GM12878 (cell line): ENCODE data around the gene GPR34. TPM values are rescaled to one million over a fixed set of nuclear protein-coding genes. Genes with fewer than 3 reads are reported as not detected.

ENCODE experiments used
- ATAC-seq: fragments of 200-7000 bp; cut with Tn5 transposase; 3 replicates; pipeline ENCODE4 v1.9.1; 2020; ENCODE audit warnings: mild to moderate bottlenecking, moderate library complexity
- BruUV-seq: library from RNA; stranded (reverse); fragments of 400-500 nt; replicated peaks from 2 replicates; lab custom pipeline; 2021; lab: Mats Ljungman, UMichigan
- CTCF ChIA-PET: fragments of 300-600 bp; sonication (Branson Sonifier 250); formaldehyde crosslinking; extraction: SDS; loops from one replicate; lab custom pipeline; 2021; ENCODE audit warnings: inconsistent platforms; lab: Yijun Ruan, JAX
- POLR2A ChIA-PET: fragments of 350-600 bp; formaldehyde crosslinking; extraction: SDS; loops from one replicate; lab custom pipeline; 2021; ENCODE audit warnings: inconsistent platforms; lab: Charles Lee
- RAD21 ChIA-PET: fragments of 300-600 bp; sonication (Branson Sonifier 250); formaldehyde crosslinking; loops from one replicate; lab custom pipeline; 2023; ENCODE audit warnings: antibody characterized with exemption; ENCODE audit not compliant: unreplicated experiment; lab: Charles Lee
- SMC1A ChIA-PET: fragments of 300-600 bp; sonication (Branson Sonifier 250); formaldehyde crosslinking; loops from one replicate; lab custom pipeline; 2023; ENCODE audit not compliant: unreplicated experiment, uncharacterized antibody; lab: Charles Lee
- DNase-seq: peaks from one replicate; pipeline ENCODE4 v3.0.0-alpha.2; 2011; ENCODE audit warnings: low read depth, low spot score
- FAIRE-seq: peaks from 3 replicates; lab custom pipeline; 2011; peaks lifted over from hg19 to GRCh38; lab: Jason Lieb, UNC
- H2AFZ ChIP-seq: 2 replicates; pipeline ENCODE4 v1.6.0; 2011; ENCODE audit warnings: low read depth, low read length, control low read depth; ENCODE audit not compliant: control insufficient read depth
- H3K27ac ChIP-seq: 2 replicates; pipeline ENCODE4 v1.5.1; 2011; ENCODE audit warnings: control low read depth; ENCODE audit not compliant: control insufficient read depth, insufficient read depth
- H3K27me3 ChIP-seq, 2 experiments: replicated peaks in 1 of 2; 2 replicates each; pipeline versions ENCODE4 v1.6.0 to v1.6.1; 2011; ENCODE audit warnings: low read length in 1 of 2; ENCODE audit not compliant: control insufficient read depth in 2 of 2, insufficient read depth in 2 of 2
- H3K36me3 ChIP-seq, 2 experiments: 2 replicates each; pipeline ENCODE4 v1.5.1; 2011; ENCODE audit warnings: low read length in 1 of 2; ENCODE audit not compliant: control insufficient read depth in 2 of 2, insufficient read depth in 2 of 2
- H3K4me1 ChIP-seq: 2 replicates; pipeline ENCODE4 v1.6.1; 2011; ENCODE audit warnings: mild to moderate bottlenecking, low read length, moderate library complexity, mixed read lengths; ENCODE audit not compliant: control insufficient read depth, insufficient read depth
- H3K4me2 ChIP-seq: 2 replicates; pipeline ENCODE4 v1.6.0; 2011; ENCODE audit warnings: control low read depth; ENCODE audit not compliant: control insufficient read depth, insufficient read depth
- H3K4me3 ChIP-seq: fragments of 200-600 bp; sonication (generic); 2 replicates; pipeline ENCODE4 v1.5.1; 2016
- H3K79me2 ChIP-seq: 2 replicates; pipeline ENCODE4 v1.6.0; 2011; ENCODE audit warnings: low read length; ENCODE audit not compliant: control insufficient read depth, insufficient read depth
- H3K9ac ChIP-seq: 2 replicates; pipeline ENCODE4 v1.8.0; 2011; ENCODE audit warnings: low read length, control low read depth, mixed read lengths; ENCODE audit not compliant: control insufficient read depth, insufficient read depth
- H3K9me3 ChIP-seq: replicated peaks from 3 replicates; pipeline ENCODE4 v1.5.1; 2011; ENCODE audit warnings: mild to moderate bottlenecking, low read length; ENCODE audit not compliant: control insufficient read depth, insufficient read depth
- H4K20me1 ChIP-seq: 2 replicates; pipeline ENCODE4 v1.6.0; 2011; ENCODE audit not compliant: control insufficient read depth, insufficient read depth
- BACH1 ChIP-seq: fragments of 450-650 bp; IDR thresholded peaks from 2 replicates; pipeline ENCODE4 v1.6.1; 2017; ENCODE audit warnings: mild to moderate bottlenecking, borderline replicate concordance
- BMI1 ChIP-seq: fragments of 450-650 bp; IDR thresholded peaks from 2 replicates; pipeline ENCODE4 v1.6.1; 2016; ENCODE audit warnings: mild to moderate bottlenecking, moderate library complexity, borderline replicate concordance
- CEBPB ChIP-seq, 2 experiments: fragments of 150-350 bp in 1 of 2; IDR thresholded peaks; 2 replicates each; pipeline ENCODE4 v1.6.1; 2012 to 2014; ENCODE audit warnings: low read depth in 2 of 2, low read length in 2 of 2, borderline replicate concordance in 1 of 2, inconsistent platforms in 1 of 2
- CREB1 ChIP-seq: IDR thresholded peaks from 2 replicates; pipeline ENCODE4 v1.6.1; 2012; ENCODE audit warnings: low read depth, mild to moderate bottlenecking, inconsistent platforms
- E4F1 ChIP-seq: fragments of 450-650 bp; IDR thresholded peaks from 2 replicates; pipeline ENCODE4 v1.6.1; 2018; ENCODE audit warnings: borderline replicate concordance, mild to moderate bottlenecking; ENCODE audit not compliant: partially characterized antibody
- ESRRA ChIP-seq: IDR thresholded peaks from 2 replicates; pipeline ENCODE4 v1.6.1; 2012; ENCODE audit warnings: mild to moderate bottlenecking, low read length, improper control_type of control experiment
- GATAD2B ChIP-seq: fragments of 450-650 bp; conservative IDR thresholded peaks from 2 replicates; pipeline ENCODE4 v1.6.1; 2017; ENCODE audit warnings: low read depth, mild to moderate bottlenecking, moderate library complexity
- MEF2B ChIP-seq: fragments of 450-650 bp; IDR thresholded peaks from 2 replicates; pipeline ENCODE4 v1.6.1; 2018; ENCODE audit warnings: mild to moderate bottlenecking, moderate library complexity; ENCODE audit not compliant: partially characterized antibody, poor library complexity, severe bottlenecking
- MTA3 ChIP-seq: IDR thresholded peaks from 2 replicates; pipeline ENCODE4 v1.6.1; 2012; ENCODE audit warnings: low read length, inconsistent platforms, borderline replicate concordance
- PAX5 ChIP-seq: IDR thresholded peaks from 2 replicates; pipeline ENCODE4 v1.6.1; 2011; ENCODE audit warnings: low read depth, low read length, borderline replicate concordance
- PBX3 ChIP-seq: IDR thresholded peaks from 2 replicates; pipeline ENCODE4 v1.6.1; 2011; ENCODE audit warnings: mild to moderate bottlenecking, low read depth, low read length, moderate library complexity; ENCODE audit not compliant: insufficient replicate concordance
- PML ChIP-seq: IDR thresholded peaks from 2 replicates; pipeline ENCODE4 v1.6.1; 2012; ENCODE audit warnings: low read length, inconsistent platforms
- SIN3A ChIP-seq: IDR thresholded peaks from 2 replicates; pipeline ENCODE4 v1.6.1; 2012; ENCODE audit warnings: low read depth, low read length, improper control_type of control experiment
- SMAD5 ChIP-seq: IDR thresholded peaks from 2 replicates; pipeline ENCODE4 v1.6.1; 2016; ENCODE audit warnings: antibody characterized with exemption, low read depth
- SMARCA5 ChIP-seq: fragments of 450-650 bp; IDR thresholded peaks from 2 replicates; pipeline ENCODE4 v1.6.1; 2017; ENCODE audit warnings: mild to moderate bottlenecking
- SMC3 ChIP-seq: IDR thresholded peaks from 2 replicates; pipeline ENCODE4 v1.6.1; 2011; ENCODE audit warnings: low read length, improper control_type of control experiment, borderline replicate concordance
- TARDBP ChIP-seq: IDR thresholded peaks from 2 replicates; pipeline ENCODE4 v1.6.1; 2016; ENCODE audit warnings: borderline replicate concordance
- TBL1XR1 ChIP-seq: IDR thresholded peaks from 2 replicates; pipeline ENCODE4 v1.6.1; 2012; ENCODE audit warnings: low read depth, low read length, improper control_type of control experiment
- TCF12 ChIP-seq: IDR thresholded peaks from 2 replicates; pipeline ENCODE4 v1.6.1; 2011; ENCODE audit warnings: low read depth, mild to moderate bottlenecking, low read length
- TCF3 ChIP-seq: IDR thresholded peaks from 2 replicates; pipeline ENCODE4 v1.6.1; 2012; ENCODE audit warnings: low read depth, mild to moderate bottlenecking, low read length, borderline replicate concordance; ENCODE audit not compliant: insufficient read depth
- TCF7 ChIP-seq: IDR thresholded peaks from 2 replicates; pipeline ENCODE4 v1.6.1; 2014; ENCODE audit warnings: antibody characterized with exemption, borderline replicate concordance
- WRNIP1 ChIP-seq: IDR thresholded peaks from 2 replicates; pipeline ENCODE4 v1.6.1; 2011; ENCODE audit warnings: low read depth, low read length, improper control_type of control experiment, borderline replicate concordance
- YY1 ChIP-seq: IDR thresholded peaks from 2 replicates; pipeline ENCODE4 v1.6.1; 2011; ENCODE audit warnings: low read depth, mild to moderate bottlenecking, low read length
- ZSCAN29 ChIP-seq: fragments of 450-650 bp; IDR thresholded peaks from 2 replicates; pipeline ENCODE4 v1.6.1; 2017; ENCODE audit warnings: mild to moderate bottlenecking, moderate library complexity
- ZZZ3 ChIP-seq: IDR thresholded peaks from 2 replicates; pipeline ENCODE4 v1.6.1; 2011; ENCODE audit warnings: low read depth; ENCODE audit not compliant: control insufficient read depth, insufficient read length
- WGBS: methylation state at CpG from one replicate; pipeline ENCODE4 v1.1.6; 2016; ENCODE audit warnings: low lambda C conversion rate; ENCODE audit not compliant: insufficient replicate concordance, insufficient coverage; ENCODE audit errors: missing lambda C conversion rate; 5-methylcytosine and 5-hydroxymethylcytosine counted together
- in situ Hi-C: fragments of 300-500 bp; cut with MboI; formaldehyde crosslinking; loops from 9 replicates; pipeline ENCODE4 v1.14.3; 2018; ENCODE audit warnings: mixed read lengths
- intact Hi-C: fragments of 100-400 bp; cut with micrococcal nuclease; formaldehyde crosslinking; loops from one replicate; pipeline ENCODE4 v1.14.2; 2022; ENCODE audit not compliant: unreplicated experiment
- polyA plus RNA-seq, 11 experiments: library from polyadenylated mRNA; depleted of rRNA in 4 of 11; unstranded in 6 of 11; stranded (reverse) in 5 of 11; fragments of >200 nt; fragmentation: Nextera tagmentation in 4 of 11; fragmentation: Illumina TruSeq in 1 of 11; extraction: Ambion mirVana in 4 of 11; extraction: Trizol in 1 of 11; gene quantifications; 1 replicate in 1 of 11; 2 replicates in 10 of 11; pipeline versions ENCODE4 v1.2.1 to v1.2.3, GENCODE V29; 2011 to 2016; ENCODE audit warnings: inconsistent platforms in 2 of 11, missing spikeins in 2 of 11, low read depth in 1 of 11
- total RNA-seq, 4 experiments: library from RNA; depleted of rRNA in 3 of 4; stranded (reverse); fragments of >200 nt in 3 of 4; fragmentation: Illumina TruSeq in 1 of 4; extraction: Trizol in 1 of 4; gene quantifications; 2 replicates each; pipeline versions ENCODE4 v1.2.1 to v1.2.3, GENCODE V29; 2013 to 2021

Gene GPR34
- total and polyA plus RNA-seq, 10 of the 15 experiments (the other 5 are each of a cell fraction or from before 2014, with no cell fraction given): 0.12 to 0.84 (median 0.28) TPM; not detected in 1

GRCh38 chrX:41733939-41734338 lies 45.2 kb downstream of the GPR34 start:
- H3K27me3 ChIP-seq: no peaks in the 10 kb centered on the region
- peaks cover 10% of the 10 kb centered on the region for H3K4me1 ChIP-seq
- H3K36me3 ChIP-seq: no peaks in the 10 kb centered on the region
- H3K4me2 ChIP-seq: peak overlapping the region; percentile 56; the same call in 1 of the 2 replicates
- ChIA-PET POLR2A (no interaction called here), CTCF (no interaction called here), RAD21 (no interaction called here), SMC1A (no interaction called here)
- no peaks in the 10 kb centered on the region for H3K9me3 ChIP-seq
- no peak overlapping the region for H3K4me3 ChIP-seq
- no peaks in the 10 kb centered on the region for H4K20me1 ChIP-seq
- H3K27ac ChIP-seq: peak overlapping the region; percentile 28; the same call in 1 of the 2 replicates
- 0% methylated on average over 1 of the region's 1 CpG for WGBS
- BruUV-seq: no TSS peak
- intact Hi-C loops: loop anchor here (1.0 to 10.0 kb wide), 4 partner anchors 14 to 399 kb away; partner anchors contain the start of gene DDX3X
- DNase-seq (peak; percentile 90), FAIRE-seq (peak; percentile 97), ATAC-seq (peak; percentile 97)
- in situ Hi-C loops: no loop called here
- H3K9ac ChIP-seq: no peak overlapping the region
- no peaks in the 10 kb centered on the region for H3K79me2 ChIP-seq
- no peak overlapping the region for H2AFZ ChIP-seq
- TF ChIP-seq TBL1XR1: peak; percentile 96
- no peak for TF ChIP-seq PBX3
- peak; percentile 81 for TF ChIP-seq MTA3
- TF ChIP-seq TCF3: 0 out of 2 replicates have a peak, but pooled peaks have one; percentile 13
- peak; percentile 84 for TF ChIP-seq MEF2B
- no peak for TF ChIP-seq ZZZ3
- TF ChIP-seq SMAD5: no peak
- no peak for TF ChIP-seq BMI1
- no peak for TF ChIP-seq ZSCAN29
- TF ChIP-seq TCF12: peak; percentile 60; the same call in 1 of the 2 replicates
- no peak for TF ChIP-seq TARDBP
- no peak for TF ChIP-seq E4F1
- no peak for TF ChIP-seq SIN3A
- TF ChIP-seq WRNIP1: no peak
- TF ChIP-seq CREB1: peak; percentile 37; the same call in 1 of the 2 replicates
- 0 out of 2 replicates have a peak, but pooled peaks have one; percentile 19 for TF ChIP-seq YY1
- no peak for TF ChIP-seq SMARCA5
- no peak for TF ChIP-seq SMC3
- no peak for TF ChIP-seq TCF7
- no peak for TF ChIP-seq CEBPB (IDR thresholded peaks at IDR 0.05; ENCODE audit: borderline replicate concordance in 1 of 2, low read depth in 2 of 2, low read length in 2 of 2)
- TF ChIP-seq ESRRA: no peak
- peak; percentile 97 for TF ChIP-seq PAX5
- TF ChIP-seq GATAD2B: peak; percentile 76
- TF ChIP-seq PML: peak; percentile 74
- peak; percentile 51; the same call in 1 of the 2 replicates for TF ChIP-seq BACH1
